Measurements from ENCODE around the gene MRPL16.

MRPL16 gene

DNA sequence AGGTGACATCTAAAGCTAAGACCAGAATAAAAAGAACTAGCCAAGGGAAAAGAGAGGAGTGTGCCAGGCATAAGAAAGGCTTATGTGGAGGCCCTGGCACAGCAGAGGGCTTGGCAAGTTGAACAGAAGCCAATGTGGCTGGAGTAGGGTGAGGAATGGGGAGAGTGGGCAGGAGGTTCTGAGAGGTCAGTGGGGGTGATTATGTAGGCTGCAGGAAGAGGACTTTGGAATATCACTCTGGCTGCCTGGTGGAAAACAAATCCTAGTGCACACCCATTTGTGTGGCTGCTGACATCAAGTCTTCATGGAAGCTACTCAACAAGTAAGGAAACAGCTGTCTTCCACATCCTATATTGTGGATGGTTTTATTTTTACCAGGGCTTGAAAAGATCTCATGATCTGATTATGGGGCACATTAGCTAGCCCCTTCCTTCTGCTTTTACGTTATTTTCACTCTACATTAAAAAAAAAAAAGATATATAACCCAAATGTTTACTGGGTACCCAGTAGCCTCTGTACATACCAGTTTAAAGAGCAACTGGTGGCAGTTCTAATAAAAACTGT is 3.4 kb downstream of the MRPL16 start:
- Histone ChIP-seq H3K79me2 (ENCODE audit: insufficient read depth, low read depth) (peaks cover 19% of the 10 kb centered on the region), H3K9ac (no peak overlapping the region), H2AFZ (ENCODE audit: low read depth) (no peak overlapping the region), H3K27ac (no peak overlapping the region), H3K27me3 (ENCODE audit: insufficient read depth, low read depth) (no peaks in the 10 kb centered on the region), H4K20me1 (ENCODE audit: insufficient read depth) (no peaks in the 10 kb centered on the region), H3K4me1 (ENCODE audit: low read depth, poor library complexity, severe bottlenecking) (peaks cover 25% of the 10 kb centered on the region), H3K4me3 (IDR thresholded peaks at IDR 0.05; ENCODE audit: insufficient read depth, low read depth, low read length) (no peak overlapping the region), H3K36me3 (ENCODE audit: insufficient read depth) (peaks cover 6% of the 10 kb centered on the region; the same call in 1 of the 2 replicates), H3K4me2 (no peak overlapping the region)
- TF ChIP-seq, protein P1, sequence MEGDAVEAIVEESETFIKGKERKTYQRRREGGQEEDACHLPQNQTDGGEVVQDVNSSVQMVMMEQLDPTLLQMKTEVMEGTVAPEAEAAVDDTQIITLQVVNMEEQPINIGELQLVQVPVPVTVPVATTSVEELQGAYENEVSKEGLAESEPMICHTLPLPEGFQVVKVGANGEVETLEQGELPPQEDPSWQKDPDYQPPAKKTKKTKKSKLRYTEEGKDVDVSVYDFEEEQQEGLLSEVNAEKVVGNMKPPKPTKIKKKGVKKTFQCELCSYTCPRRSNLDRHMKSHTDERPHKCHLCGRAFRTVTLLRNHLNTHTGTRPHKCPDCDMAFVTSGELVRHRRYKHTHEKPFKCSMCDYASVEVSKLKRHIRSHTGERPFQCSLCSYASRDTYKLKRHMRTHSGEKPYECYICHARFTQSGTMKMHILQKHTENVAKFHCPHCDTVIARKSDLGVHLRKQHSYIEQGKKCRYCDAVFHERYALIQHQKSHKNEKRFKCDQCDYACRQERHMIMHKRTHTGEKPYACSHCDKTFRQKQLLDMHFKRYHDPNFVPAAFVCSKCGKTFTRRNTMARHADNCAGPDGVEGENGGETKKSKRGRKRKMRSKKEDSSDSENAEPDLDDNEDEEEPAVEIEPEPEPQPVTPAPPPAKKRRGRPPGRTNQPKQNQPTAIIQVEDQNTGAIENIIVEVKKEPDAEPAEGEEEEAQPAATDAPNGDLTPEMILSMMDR (conservative IDR thresholded peaks at IDR 0.05; ENCODE audit: low read depth, low read length), result no peak

DNA sequence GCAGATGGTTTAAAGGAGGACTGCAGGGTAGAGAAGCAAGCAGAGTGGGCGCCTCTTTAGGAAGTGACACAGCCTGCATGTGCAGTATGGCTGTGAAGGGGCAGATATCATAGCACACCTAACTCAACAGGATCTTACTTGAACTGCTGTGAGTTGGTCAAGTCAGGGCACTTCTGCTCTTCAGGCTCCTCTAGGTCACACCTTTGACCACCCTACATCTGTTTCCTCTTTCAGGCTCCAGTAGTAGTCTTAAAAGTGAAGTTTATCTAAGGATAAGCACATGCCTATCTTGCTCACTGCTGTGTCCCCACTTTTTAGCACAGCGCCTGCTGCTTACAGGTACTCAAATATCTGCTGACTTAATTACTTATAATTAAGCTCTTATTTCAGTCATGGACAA is 6.5 kb downstream of the MRPL16 start:
- peaks cover 13% of the 10 kb centered on the region for H3K4me1 ChIP-seq (ENCODE audit: low read depth, poor library complexity, severe bottlenecking)
- H3K27ac ChIP-seq, result no peak overlapping the region
- H4K20me1 ChIP-seq (ENCODE audit: insufficient read depth), result no peaks in the 10 kb centered on the region
- no peak overlapping the region for H3K4me3 ChIP-seq (IDR thresholded peaks at IDR 0.05; ENCODE audit: insufficient read depth, low read depth, low read length)
- TF ChIP-seq, protein P1 (conservative IDR thresholded peaks at IDR 0.05; ENCODE audit: low read depth, low read length), result no peak
- no peaks in the 10 kb centered on the region for H3K27me3 ChIP-seq (ENCODE audit: insufficient read depth, low read depth)
- H3K36me3 ChIP-seq (ENCODE audit: insufficient read depth), result peaks cover 6% of the 10 kb centered on the region; the same call in 1 of the 2 replicates
- H3K9ac ChIP-seq, result no peak overlapping the region
- no peak overlapping the region for H2AFZ ChIP-seq (ENCODE audit: low read depth)
- H3K4me2 ChIP-seq, result no peak overlapping the region
- peaks cover 6% of the 10 kb centered on the region; the same call in 1 of the 2 replicates for H3K79me2 ChIP-seq (ENCODE audit: insufficient read depth, low read depth)

DNA sequence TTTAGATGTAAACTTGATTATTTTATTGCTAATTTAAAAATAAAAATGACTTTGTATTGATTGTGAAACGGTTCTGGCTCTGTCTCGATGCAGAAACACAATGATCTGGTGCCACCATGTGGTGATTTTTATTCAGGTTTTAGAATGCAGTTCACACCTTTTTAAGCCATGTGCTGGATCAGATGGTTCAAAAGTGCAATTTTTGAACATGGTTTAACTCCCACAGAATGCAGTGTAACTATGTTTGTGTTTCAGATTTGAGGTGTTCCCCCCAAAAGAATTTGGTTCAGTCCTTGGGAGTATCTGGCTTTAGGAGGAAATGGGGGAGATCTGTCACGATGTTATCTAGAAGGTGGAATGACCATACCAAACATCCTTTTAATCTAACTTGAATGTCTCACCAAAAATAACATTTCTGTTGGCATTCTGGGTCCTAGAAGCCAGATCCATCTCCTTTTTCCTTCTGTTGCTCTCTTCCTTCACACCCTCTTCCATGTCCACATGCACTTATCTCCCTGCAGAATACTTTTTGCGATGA is 7.9 kb downstream of the MRPL16 start:
- Histone ChIP-seq H3K79me2 (ENCODE audit: insufficient read depth, low read depth) (no peaks in the 10 kb centered on the region), H3K4me3 (IDR thresholded peaks at IDR 0.05; ENCODE audit: insufficient read depth, low read depth, low read length) (no peak overlapping the region), H3K9ac (no peak overlapping the region), H3K4me2 (no peak overlapping the region), H3K4me1 (ENCODE audit: low read depth, poor library complexity, severe bottlenecking) (peaks cover 11% of the 10 kb centered on the region), H3K27me3 (ENCODE audit: insufficient read depth, low read depth) (no peaks in the 10 kb centered on the region), H2AFZ (ENCODE audit: low read depth) (no peak overlapping the region), H3K27ac (no peak overlapping the region), H3K36me3 (ENCODE audit: insufficient read depth) (peaks cover 6% of the 10 kb centered on the region; the same call in 1 of the 2 replicates), H4K20me1 (ENCODE audit: insufficient read depth) (no peaks in the 10 kb centered on the region)
- TF ChIP-seq, protein P1 (conservative IDR thresholded peaks at IDR 0.05; ENCODE audit: low read depth, low read length), result peak; percentile 58

DNA sequence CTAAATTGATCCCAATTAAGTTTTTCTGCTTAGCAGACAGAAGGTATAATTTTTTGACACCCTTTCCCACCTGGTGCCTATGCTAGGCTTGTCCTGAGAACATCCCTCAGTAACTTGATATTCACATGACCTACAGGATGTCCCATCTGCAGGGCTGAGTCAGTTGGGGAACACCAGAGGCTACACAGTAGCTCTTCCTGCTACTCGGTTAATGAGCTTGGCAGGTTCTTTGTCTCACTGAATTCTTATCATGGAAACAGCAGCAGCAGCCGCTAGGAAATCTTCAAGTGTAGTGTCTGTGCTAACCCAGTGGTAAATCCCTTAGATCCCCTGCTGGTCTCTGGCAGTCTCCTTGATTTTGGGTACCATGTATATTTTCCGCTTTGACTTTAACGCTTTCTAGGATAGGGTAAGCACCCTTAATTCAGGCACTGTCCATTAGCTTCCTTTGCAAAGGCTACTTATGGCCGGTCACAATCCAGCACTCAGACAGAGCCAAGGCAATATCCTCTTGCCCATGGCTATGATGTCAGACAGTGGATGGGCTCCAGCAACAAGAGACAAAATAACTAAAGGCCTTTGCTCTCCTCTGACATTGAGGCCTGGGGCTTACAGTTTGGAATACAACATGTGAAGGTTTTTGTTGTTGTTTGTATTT is 8.5 kb downstream of the MRPL16 start:
- Histone ChIP-seq H3K79me2 (ENCODE audit: insufficient read depth, low read depth) (no peaks in the 10 kb centered on the region), H3K4me1 (ENCODE audit: low read depth, poor library complexity, severe bottlenecking) (peaks cover 11% of the 10 kb centered on the region), H3K9ac (no peak overlapping the region), H2AFZ (ENCODE audit: low read depth) (no peak overlapping the region), H3K36me3 (ENCODE audit: insufficient read depth) (peaks cover 6% of the 10 kb centered on the region; the same call in 1 of the 2 replicates), H3K4me2 (no peak overlapping the region), H3K4me3 (IDR thresholded peaks at IDR 0.05; ENCODE audit: insufficient read depth, low read depth, low read length) (no peak overlapping the region), H3K27me3 (ENCODE audit: insufficient read depth, low read depth) (no peaks in the 10 kb centered on the region), H3K27ac (no peak overlapping the region), H4K20me1 (ENCODE audit: insufficient read depth) (no peaks in the 10 kb centered on the region)
- TF ChIP-seq, protein P1 (conservative IDR thresholded peaks at IDR 0.05; ENCODE audit: low read depth, low read length), result no peak
